Measurements from ENCODE around the gene MAN1C1. TPM values are rescaled to one million over a fixed set of nuclear protein-coding genes. Genes with fewer than 3 reads are reported as not detected.
A peak's percentile ranks its signal among the peaks of the same experiment; 100 is the strongest.

Gene MAN1C1
- total and polyA plus RNA-seq, 2 donors from 2014 or later, result 31.7 to 65.5 TPM

- Histone ChIP-seq H3K4me3 (ENCODE audit: low read length in 3 of 3) (no peak overlapping the region), H3K27me3 (ENCODE audit: control insufficient read depth, insufficient read depth, low read length) (no peaks in the 10 kb centered on the region), H3K4me1 (ENCODE audit: control insufficient read depth in 2 of 3, insufficient read depth in 2 of 3, low read depth in 1 of 3, low read length in 3 of 3) (peaks cover 3 to 49% (median 35%) of the 10 kb centered on the region in 3 donors), H3K27ac (ENCODE audit: low read depth in 2 of 2, low read length in 2 of 2) (peak overlapping the region in 1 of 2 donors; percentile 5), H3K9me3 (ENCODE audit: control insufficient read depth in 2 of 3, insufficient read depth in 1 of 3, low read length in 3 of 3) (no peaks in the 10 kb centered on the region), H3K9ac (ENCODE audit: low read length in 3 of 3) (no peak overlapping the region), H3K36me3 (ENCODE audit: control insufficient read depth in 2 of 3, insufficient read depth in 3 of 3, low read length in 3 of 3) (no peaks in the 10 kb centered on the region)
- DNase-seq (no peak), FAIRE-seq (no peak)
- intact Hi-C loops (cut with DNase I), result no loop called here
- TF ChIP-seq CTCF (IDR thresholded peaks at IDR 0.05; ENCODE audit: borderline replicate concordance, extremely low read depth, insufficient read depth), result no peak
These were observed 108.9 kb downstream of the MAN1C1 start for GRCh38 chr1:25725482-25725881.

GRCh38 chr1:25727088-25727487, 110.5 kb downstream of the MAN1C1 start:
- Histone ChIP-seq H3K36me3 (ENCODE audit: control insufficient read depth in 2 of 3, insufficient read depth in 3 of 3, low read length in 3 of 3) (no peaks in the 10 kb centered on the region), H3K9me3 (ENCODE audit: control insufficient read depth in 2 of 3, insufficient read depth in 1 of 3, low read length in 3 of 3) (no peaks in the 10 kb centered on the region), H3K27ac (ENCODE audit: low read depth in 2 of 2, low read length in 2 of 2) (peak overlapping the region; percentile 54 to 72), H3K27me3 (ENCODE audit: control insufficient read depth, insufficient read depth, low read length) (no peaks in the 10 kb centered on the region), H3K9ac (ENCODE audit: low read length in 3 of 3) (no peak overlapping the region), H3K4me3 (ENCODE audit: low read length in 3 of 3) (no peak overlapping the region), H3K4me1 (ENCODE audit: control insufficient read depth in 2 of 3, insufficient read depth in 2 of 3, low read depth in 1 of 3, low read length in 3 of 3) (peaks cover 3 to 53% (median 44%) of the 10 kb centered on the region in 3 donors)
- peak in 1 of 5 donors; percentile 44 for DNase-seq
- FAIRE-seq, result no peak
- intact Hi-C loops (cut with DNase I), result no loop called here
- TF ChIP-seq CTCF (IDR thresholded peaks at IDR 0.05; ENCODE audit: borderline replicate concordance, extremely low read depth, insufficient read depth), result no peak

DNA sequence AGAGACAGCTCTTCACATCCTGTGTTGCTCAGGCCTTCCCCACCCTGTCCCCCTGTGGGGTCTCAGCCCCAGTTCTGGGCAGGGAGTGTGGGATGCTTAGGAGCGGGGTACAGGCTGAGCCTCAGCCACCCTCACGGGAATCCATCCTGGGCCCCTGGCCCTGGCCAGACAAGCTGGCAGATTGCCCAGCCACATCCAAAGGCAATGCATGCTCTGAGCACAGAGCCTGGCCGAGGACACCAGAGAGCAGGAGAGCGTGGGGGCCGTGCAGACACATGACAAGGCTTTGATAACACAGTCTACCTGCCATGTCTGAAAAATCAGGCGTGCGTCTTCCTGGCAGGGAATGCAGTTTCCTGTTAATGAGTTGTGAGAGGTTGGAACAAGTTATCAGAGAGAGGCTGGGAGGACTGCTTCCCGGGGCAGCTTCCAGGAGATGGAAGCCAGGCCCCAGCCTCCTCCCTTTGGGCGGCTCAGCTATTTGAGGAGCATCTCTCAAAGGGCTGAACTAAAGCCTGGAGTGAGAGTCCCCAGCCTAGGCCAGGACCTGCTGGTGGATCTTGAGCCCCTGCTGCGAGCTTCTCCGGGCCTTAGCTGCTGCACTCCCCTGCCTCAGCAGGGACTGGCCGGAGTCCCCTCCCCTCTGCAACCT, 111.2 kb downstream of the MAN1C1 start:
- DNase-seq, result peak; percentile 64 to 92 (median 73)
- H3K27ac ChIP-seq (ENCODE audit: low read depth in 2 of 2, low read length in 2 of 2), result peak overlapping the region; percentile 54 to 72
- no peak for FAIRE-seq
- no peaks in the 10 kb centered on the region for H3K9me3 ChIP-seq (ENCODE audit: control insufficient read depth in 2 of 3, insufficient read depth in 1 of 3, low read length in 3 of 3)
- intact Hi-C loops (cut with DNase I), result no loop called here
- no peak for TF ChIP-seq CTCF (IDR thresholded peaks at IDR 0.05; ENCODE audit: borderline replicate concordance, extremely low read depth, insufficient read depth)
- no peaks in the 10 kb centered on the region for H3K27me3 ChIP-seq (ENCODE audit: control insufficient read depth, insufficient read depth, low read length)
- H3K36me3 ChIP-seq (ENCODE audit: control insufficient read depth in 2 of 3, insufficient read depth in 3 of 3, low read length in 3 of 3), result no peaks in the 10 kb centered on the region
- peak overlapping the region in 1 of 3 donors; percentile 59 for H3K9ac ChIP-seq (ENCODE audit: low read length in 3 of 3)
- H3K4me1 ChIP-seq (ENCODE audit: control insufficient read depth in 2 of 3, insufficient read depth in 2 of 3, low read depth in 1 of 3, low read length in 3 of 3), result peaks cover 3 to 51% (median 50%) of the 10 kb centered on the region in 3 donors
- H3K4me3 ChIP-seq (ENCODE audit: low read length in 3 of 3), result no peak overlapping the region

All from kidney (tissue), 14 donors.